K562 (cell line): ENCODE results near the gene NRM. TPM values are rescaled to one million over a fixed set of nuclear protein-coding genes. Genes with fewer than 3 reads are reported as not detected.

Source experiments
- FOXA3 ChIP-seq, 2 experiments: fragments of 450-650 bp in 1 of 2; sonication (generic) in 1 of 2; formaldehyde crosslinking; IDR thresholded peaks in 1 of 2; conservative IDR thresholded peaks in 1 of 2; 2 replicates each; pipeline versions ENCODE4 v1.4.0 to v1.8.0; 2020 to 2022; ENCODE audit warnings: mild to moderate bottlenecking in 2 of 2, missing genetic modification reagents in 1 of 2
- NR0B1 ChIP-seq: fragments of 450-650 bp; IDR thresholded peaks from one replicate; pipeline ENCODE4 v1.6.1; 2018; ENCODE audit warnings: mild to moderate bottlenecking, moderate library complexity; ENCODE audit not compliant: partially characterized antibody
- PHB2 ChIP-seq: fragments of 450-650 bp; IDR thresholded peaks from 2 replicates; pipeline ENCODE4 v1.6.1; 2017; ENCODE audit warnings: low read depth
- POLR2G ChIP-seq: fragments of 200-400 bp; formaldehyde crosslinking; IDR thresholded peaks from 2 replicates; pipeline ENCODE4 v1.6.1; 2017; ENCODE audit warnings: low read depth, mild to moderate bottlenecking, antibody characterized with exemption, low read length, moderate library complexity
- PTRF ChIP-seq: fragments of 450-650 bp; IDR thresholded peaks from 2 replicates; pipeline ENCODE4 v1.6.1; 2016; ENCODE audit warnings: mild to moderate bottlenecking, missing genetic modification characterization, missing compliant biosample characterization
- PURB ChIP-seq: sonication (generic); formaldehyde crosslinking; IDR thresholded peaks from 2 replicates; pipeline ENCODE4 v1.9.0; 2021; ENCODE audit warnings: low read depth, mild to moderate bottlenecking, missing genetic modification reagents
- SAP30 ChIP-seq: fragments of 200-600 bp; sonication (generic); IDR thresholded peaks from 2 replicates; pipeline ENCODE4 v1.6.1; 2012; ENCODE audit warnings: borderline replicate concordance, low read depth, mild to moderate bottlenecking, moderate library complexity, low read length, control low read depth, inconsistent platforms; ENCODE audit not compliant: insufficient read depth, poor library complexity, severe bottlenecking
- SPI1 ChIP-seq: IDR thresholded peaks from 2 replicates; pipeline ENCODE4 v1.6.1; 2011; ENCODE audit warnings: low read depth, low read length, control low read depth, borderline replicate concordance
- STAG1 ChIP-seq: sonication (generic); formaldehyde crosslinking; IDR thresholded peaks from 2 replicates; pipeline ENCODE4 v1.5.0; 2020; ENCODE audit warnings: missing genetic modification reagents, borderline replicate concordance
- TCF3 ChIP-seq: sonication (generic); formaldehyde crosslinking; IDR thresholded peaks from 2 replicates; pipeline ENCODE4 v1.4.0; 2020; ENCODE audit warnings: mild to moderate bottlenecking, missing genetic modification reagents
- UBTF ChIP-seq, 2 experiments: IDR thresholded peaks; 2 replicates each; pipeline ENCODE4 v1.6.1; 2012; ENCODE audit warnings: improper control_type of control experiment in 2 of 2, low read depth in 2 of 2, low read length in 2 of 2, borderline replicate concordance in 1 of 2
- XRCC4 ChIP-seq: IDR thresholded peaks from one replicate; pipeline ENCODE4 v1.6.1; 2011; ENCODE audit not compliant: insufficient read depth, insufficient read length; ENCODE audit errors: extremely low read depth
- ZBTB7A ChIP-seq: IDR thresholded peaks from 2 replicates; pipeline ENCODE4 v1.6.1; 2011; ENCODE audit warnings: low read depth, mild to moderate bottlenecking, low read length, moderate library complexity, borderline replicate concordance; ENCODE audit not compliant: control insufficient read depth
- ZNF143 ChIP-seq: sonication (generic); formaldehyde crosslinking; IDR thresholded peaks from 2 replicates; pipeline ENCODE4 v1.9.0; 2022; ENCODE audit warnings: mild to moderate bottlenecking, missing genetic modification reagents
- ZNF146 ChIP-seq: IDR thresholded peaks from one replicate; pipeline ENCODE4 v1.6.1; 2018; ENCODE audit warnings: missing compliant biosample characterization; ENCODE audit not compliant: unreplicated experiment
- ZNF212 ChIP-seq: fragments of 450-650 bp; formaldehyde crosslinking; IDR thresholded peaks from 2 replicates; pipeline ENCODE4 v1.4.0; 2020; ENCODE audit warnings: mild to moderate bottlenecking
- ZNF354B ChIP-seq: fragments of 250-450 bp; sonication (Bioruptor Pico); IDR thresholded peaks from 2 replicates; pipeline ENCODE4 v1.4.0; 2020
- ZNF511 ChIP-seq: sonication (generic); formaldehyde crosslinking; IDR thresholded peaks from 2 replicates; pipeline ENCODE4 v1.8.0; 2022; ENCODE audit warnings: mild to moderate bottlenecking, missing genetic modification reagents
- ZNF518B ChIP-seq: fragments of 250-450 bp; sonication (Bioruptor Pico); IDR thresholded peaks from 2 replicates; pipeline ENCODE4 v1.5.0; 2021; ENCODE audit warnings: mild to moderate bottlenecking, moderate library complexity
- polyA plus RNA-seq, 8 experiments: library from polyadenylated mRNA; depleted of rRNA in 4 of 8; stranded (reverse) in 5 of 8; unstranded in 3 of 8; fragments of >200 nt; fragmentation: Nextera tagmentation in 2 of 8; fragmentation: Illumina TruSeq in 1 of 8; extraction: Ambion mirVana in 2 of 8; extraction: Trizol in 1 of 8; gene quantifications; 2 replicates each; pipeline versions ENCODE4 v1.2.1 to v1.2.3, GENCODE V29; 2011 to 2014; ENCODE audit warnings: inconsistent platforms in 1 of 8, missing spikeins in 1 of 8
- total RNA-seq, 7 experiments: library from RNA; depleted of rRNA in 6 of 7; stranded (reverse); fragments of >200 nt in 6 of 7; fragmentation: Illumina TruSeq in 2 of 7; extraction: Trizol in 2 of 7; gene quantifications; 2 replicates each; pipeline versions ENCODE4 v1.2.1 to v1.2.3, GENCODE V29; 2011 to 2021; ENCODE audit warnings: low replicate concordance in 1 of 7

NRM gene
- total and polyA plus RNA-seq, 9 of the 15 experiments (the other 6 are each of a cell fraction or from before 2014, with no cell fraction given), result 9.7 to 58.2 (median 18.1) TPM

- TF ChIP-seq UBTF (IDR thresholded peaks at IDR 0.05; ENCODE audit: borderline replicate concordance in 1 of 2, low read depth in 2 of 2, low read length in 2 of 2), result peak; percentile 54 to 83; a peak in 3 of 4 replicates
- TF ChIP-seq ZNF518B (CRISPR knock-in tag), result no peak
- peak; percentile 92 for TF ChIP-seq ZBTB7A
- no peak for TF ChIP-seq ZNF146 (CRISPR knock-in tag)
- no peak for TF ChIP-seq PTRF (tag)
- peak; percentile 55; the same call in 1 of the 2 replicates for TF ChIP-seq ZNF143 (CRISPR knock-in tag)
- no peak for TF ChIP-seq ZNF354B (CRISPR knock-in tag)
- no peak for TF ChIP-seq XRCC4
- no peak for TF ChIP-seq PURB (CRISPR knock-in tag)
- TF ChIP-seq POLR2G, result peak; percentile 61
- TF ChIP-seq TCF3 (CRISPR knock-in tag), result peak; percentile 22; the same call in 1 of the 2 replicates
- TF ChIP-seq ZNF511 (CRISPR knock-in tag), result no peak
- TF ChIP-seq NR0B1, result no peak
- TF ChIP-seq ZNF212 (CRISPR knock-in tag), result no peak
- TF ChIP-seq SAP30, result no peak
- TF ChIP-seq PHB2, result no peak
- 0 out of 2 replicates have a peak, but pooled peaks have one; percentile 1 for TF ChIP-seq SPI1
- TF ChIP-seq STAG1 (CRISPR knock-in tag), result peak; percentile 87; the same call in 1 of the 2 replicates
- TF ChIP-seq FOXA3 (CRISPR knock-in tag; conservative IDR thresholded peaks at IDR 0.05 in 1 of 2, IDR thresholded peaks at IDR 0.05 in 1 of 2), result peak in 1 of 2 experiments; percentile 9; a peak in 1 of 4 replicates
These were observed 11.6 kb downstream of the NRM start (continued) for GRCh38 chr6:30678964-30679726.
